Progenitor cell of endocrine pancreas (in vitro differentiated cells): ENCODE measurements around the gene SLC25A43. TPM values are rescaled to one million over a fixed set of nuclear protein-coding genes. Genes with fewer than 3 reads are reported as not detected.
"Not testable (repeated sequence)": the region's sequence is repeated elsewhere in the genome, so short reads cannot be mapped to it uniquely, and the experiment has no call there.

Source experiments
- DNase-seq: peaks from one replicate; pipeline ENCODE4 v3.0.0; 2021; ENCODE audit warnings: low spot score; ENCODE audit not compliant: unreplicated experiment
- H3K27ac Mint-ChIP-seq: 2 replicates; pipeline ENCODE4 v1.8.0; 2021; ENCODE audit warnings: mild to moderate bottlenecking, moderate library complexity, mixed read lengths
- H3K27me3 Mint-ChIP-seq: 2 replicates; pipeline ENCODE4 v1.8.0; 2021; ENCODE audit warnings: mixed read lengths
- H3K36me3 Mint-ChIP-seq: 2 replicates; pipeline ENCODE4 v1.8.0; 2022; ENCODE audit warnings: mixed read lengths; ENCODE audit not compliant: insufficient read depth
- H3K4me1 Mint-ChIP-seq: 2 replicates; pipeline ENCODE4 v1.8.0; 2021; ENCODE audit warnings: low read depth, mixed read lengths
- H3K4me3 Mint-ChIP-seq: 2 replicates; pipeline ENCODE4 v1.8.0; 2021; ENCODE audit warnings: low read depth, mild to moderate bottlenecking, moderate library complexity, mixed read lengths
- H3K9me3 Mint-ChIP-seq: 2 replicates; pipeline ENCODE4 v1.8.0; 2021; ENCODE audit warnings: low read depth, mixed read lengths
- CTCF ChIP-seq: fragments of 200-600 bp; sonication (generic); IDR thresholded peaks from one replicate; pipeline ENCODE4 v1.5.0; 2021; ENCODE audit warnings: antibody characterized with exemption, mild to moderate bottlenecking; ENCODE audit not compliant: unreplicated experiment
- long read RNA-seq: library from polyadenylated mRNA; unstranded; transcript quantifications from one replicate; pipeline ENCODE4 v2.0.0, GENCODE V29; 2020
- total RNA-seq: library from RNA; stranded (reverse); gene quantifications from 2 replicates; pipeline ENCODE4 v1.2.1, GENCODE V29; 2021

Gene SLC25A43
- total RNA-seq: 4.1 and 4.9 TPM in 2 replicates
- long read RNA-seq, partial matches to known transcripts: 2 of 7 reads
- long read RNA-seq, other reads (novel, unspliced or antisense): 1 of 7 reads

GRCh38 chrX:119398974-119399771, at the start of gene SLC25A43:
SLC25A43 (plus strand) TSS chrX:119399336; CDS start chrX:119399404, 68 bp downstream.
- no peak for TF ChIP-seq CTCF
- Mint-ChIP-seq H3K4me1 (no peaks in the 10 kb centered on the region), H3K4me3 (peak within 1 kb of the TSS; percentile 66), H3K36me3 (no peaks in the 10 kb centered on the region), H3K27ac (no peak within 1 kb of the TSS), H3K27me3 (peaks cover 3% of the 10 kb centered on the region), H3K9me3 (no peaks in the 10 kb centered on the region)
- DNase-seq: peak; percentile 14

DNA sequence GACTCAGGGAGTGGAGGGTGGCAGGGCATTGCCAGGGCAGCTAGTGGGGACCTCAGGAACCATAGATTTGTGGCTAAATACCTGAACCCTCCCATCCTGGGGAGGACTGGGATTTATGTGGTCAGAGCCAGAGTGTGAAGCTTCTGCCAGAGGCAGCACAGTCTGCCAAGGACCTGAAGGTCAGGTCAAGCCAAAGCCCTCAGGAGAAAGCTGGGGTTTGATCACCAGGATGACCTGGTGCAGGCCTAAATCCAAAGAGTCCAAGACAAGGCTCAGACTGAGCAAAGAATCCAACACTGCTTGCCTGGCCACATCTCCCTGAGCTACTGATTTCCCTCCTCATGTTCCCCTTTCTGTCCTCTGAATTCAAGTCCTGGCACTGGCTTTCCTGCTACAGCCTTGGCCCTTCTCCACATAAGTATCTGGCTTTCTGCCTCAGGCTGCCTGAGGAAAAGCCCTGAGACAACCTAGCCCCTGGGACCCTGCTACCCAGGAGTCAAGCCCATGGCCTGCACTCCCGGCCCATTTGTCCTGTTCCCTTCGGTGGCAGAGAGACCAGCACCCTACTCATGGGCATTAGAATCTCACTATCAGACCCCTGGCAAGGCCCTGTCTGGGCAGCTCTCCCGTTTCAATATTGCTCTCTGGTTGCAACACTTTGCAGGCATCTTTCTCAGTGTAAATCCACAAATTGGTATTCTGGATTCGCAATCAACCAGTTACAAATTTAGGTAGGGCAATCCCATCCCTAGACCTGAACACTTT, 39.3 kb upstream of the SLC25A43 start:
- Mint-ChIP-seq H3K27ac (no peak overlapping the region), H3K36me3 (no peaks in the 10 kb centered on the region), H3K4me3 (no peak overlapping the region), H3K4me1 (no peaks in the 10 kb centered on the region), H3K27me3 (no peaks in the 10 kb centered on the region), H3K9me3 (peaks cover 9% of the 10 kb centered on the region)
- DNase-seq: no peak
- no peak for TF ChIP-seq CTCF

DNA sequence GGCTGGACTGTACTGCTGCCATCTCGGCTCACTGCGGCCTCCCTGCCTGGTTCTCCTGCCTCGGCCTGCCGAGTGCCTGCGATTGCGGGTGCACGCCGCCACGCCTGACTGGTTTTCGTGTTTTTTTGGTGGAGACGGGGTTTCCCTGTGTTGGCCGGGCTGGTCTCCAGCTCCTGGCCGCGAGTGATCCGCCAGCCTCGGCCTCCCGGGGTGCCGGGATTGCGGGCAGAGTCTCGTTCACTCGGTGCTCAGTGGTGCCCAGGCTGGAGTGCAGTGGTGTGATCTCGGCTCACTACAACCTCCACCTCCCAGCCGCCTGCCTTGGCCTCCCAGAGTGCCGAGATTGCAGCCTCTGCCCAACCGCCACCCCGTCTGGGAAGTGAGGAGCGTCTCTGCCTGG, 37.7 kb upstream of the SLC25A43 start:
- H3K27me3 Mint-ChIP-seq, H3K27ac Mint-ChIP-seq, DNase-seq, H3K36me3 Mint-ChIP-seq, H3K4me3 Mint-ChIP-seq, H3K4me1 Mint-ChIP-seq: not testable (repeated sequence)
- peaks cover 11% of the 10 kb centered on the region for H3K9me3 Mint-ChIP-seq

GRCh38 chrX:119362074-119362473, 37.1 kb upstream of the SLC25A43 start:
- H3K36me3 Mint-ChIP-seq, DNase-seq, H3K4me3 Mint-ChIP-seq, H3K27ac Mint-ChIP-seq, H3K4me1 Mint-ChIP-seq, H3K27me3 Mint-ChIP-seq: not testable (repeated sequence)
- peaks cover 15% of the 10 kb centered on the region for H3K9me3 Mint-ChIP-seq

- H3K9me3 Mint-ChIP-seq: peaks cover 17% of the 10 kb centered on the region
- no peak overlapping the region for H3K27ac Mint-ChIP-seq
- no peaks in the 10 kb centered on the region for H3K4me1 Mint-ChIP-seq
- no peak for TF ChIP-seq CTCF
- no peak for DNase-seq
- no peaks in the 10 kb centered on the region for H3K36me3 Mint-ChIP-seq
- no peaks in the 10 kb centered on the region for H3K27me3 Mint-ChIP-seq
- H3K4me3 Mint-ChIP-seq: no peak overlapping the region
Observed at GRCh38 chrX:119363391-119363790, 35.7 kb upstream of the SLC25A43 start.

- H3K36me3 Mint-ChIP-seq, DNase-seq, H3K27me3 Mint-ChIP-seq, H3K4me1 Mint-ChIP-seq, H3K4me3 Mint-ChIP-seq, H3K27ac Mint-ChIP-seq: not testable (repeated sequence)
- peaks cover 15% of the 10 kb centered on the region for H3K9me3 Mint-ChIP-seq
Observed at GRCh38 chrX:119371861-119372260, 27.3 kb upstream of the SLC25A43 start.
